GM12872 (cell line): ENCODE results near the gene KRTAP4-8.
"Not testable (repeated sequence)": the region's sequence is repeated elsewhere in the genome, so short reads cannot be mapped to it uniquely, and the experiment has no call there.

Experiments
- TF ChIP-seq, protein P1 (sequence below): IDR thresholded peaks from 3 replicates; pipeline ENCODE4 v1.5.1; 2011; ENCODE audit warnings: low read depth, mild to moderate bottlenecking, low read length, moderate library complexity; ENCODE audit not compliant: insufficient read depth

The KRTAP4-8 gene

DNA sequence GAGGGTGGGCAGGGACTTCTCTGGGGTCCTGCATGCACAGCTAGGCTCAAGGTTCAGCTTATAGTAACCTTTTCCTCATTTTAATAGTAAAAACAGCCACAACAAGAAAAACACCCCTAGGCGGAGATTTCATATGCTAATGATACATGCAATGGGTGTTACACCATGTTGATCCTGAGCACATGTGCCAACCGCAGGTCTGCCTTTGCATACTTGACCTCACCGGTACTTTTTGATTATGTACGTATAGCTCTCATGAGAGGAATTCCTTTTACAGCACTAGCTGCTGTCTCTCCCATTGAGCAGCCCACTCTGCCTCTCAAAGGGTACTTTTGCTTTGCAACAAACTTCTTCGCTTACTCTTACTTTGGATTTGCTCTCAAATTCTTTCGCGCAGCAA lies 1.9 kb downstream of the KRTAP4-8 start:
- TF ChIP-seq, protein P1, sequence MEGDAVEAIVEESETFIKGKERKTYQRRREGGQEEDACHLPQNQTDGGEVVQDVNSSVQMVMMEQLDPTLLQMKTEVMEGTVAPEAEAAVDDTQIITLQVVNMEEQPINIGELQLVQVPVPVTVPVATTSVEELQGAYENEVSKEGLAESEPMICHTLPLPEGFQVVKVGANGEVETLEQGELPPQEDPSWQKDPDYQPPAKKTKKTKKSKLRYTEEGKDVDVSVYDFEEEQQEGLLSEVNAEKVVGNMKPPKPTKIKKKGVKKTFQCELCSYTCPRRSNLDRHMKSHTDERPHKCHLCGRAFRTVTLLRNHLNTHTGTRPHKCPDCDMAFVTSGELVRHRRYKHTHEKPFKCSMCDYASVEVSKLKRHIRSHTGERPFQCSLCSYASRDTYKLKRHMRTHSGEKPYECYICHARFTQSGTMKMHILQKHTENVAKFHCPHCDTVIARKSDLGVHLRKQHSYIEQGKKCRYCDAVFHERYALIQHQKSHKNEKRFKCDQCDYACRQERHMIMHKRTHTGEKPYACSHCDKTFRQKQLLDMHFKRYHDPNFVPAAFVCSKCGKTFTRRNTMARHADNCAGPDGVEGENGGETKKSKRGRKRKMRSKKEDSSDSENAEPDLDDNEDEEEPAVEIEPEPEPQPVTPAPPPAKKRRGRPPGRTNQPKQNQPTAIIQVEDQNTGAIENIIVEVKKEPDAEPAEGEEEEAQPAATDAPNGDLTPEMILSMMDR = no peak

DNA sequence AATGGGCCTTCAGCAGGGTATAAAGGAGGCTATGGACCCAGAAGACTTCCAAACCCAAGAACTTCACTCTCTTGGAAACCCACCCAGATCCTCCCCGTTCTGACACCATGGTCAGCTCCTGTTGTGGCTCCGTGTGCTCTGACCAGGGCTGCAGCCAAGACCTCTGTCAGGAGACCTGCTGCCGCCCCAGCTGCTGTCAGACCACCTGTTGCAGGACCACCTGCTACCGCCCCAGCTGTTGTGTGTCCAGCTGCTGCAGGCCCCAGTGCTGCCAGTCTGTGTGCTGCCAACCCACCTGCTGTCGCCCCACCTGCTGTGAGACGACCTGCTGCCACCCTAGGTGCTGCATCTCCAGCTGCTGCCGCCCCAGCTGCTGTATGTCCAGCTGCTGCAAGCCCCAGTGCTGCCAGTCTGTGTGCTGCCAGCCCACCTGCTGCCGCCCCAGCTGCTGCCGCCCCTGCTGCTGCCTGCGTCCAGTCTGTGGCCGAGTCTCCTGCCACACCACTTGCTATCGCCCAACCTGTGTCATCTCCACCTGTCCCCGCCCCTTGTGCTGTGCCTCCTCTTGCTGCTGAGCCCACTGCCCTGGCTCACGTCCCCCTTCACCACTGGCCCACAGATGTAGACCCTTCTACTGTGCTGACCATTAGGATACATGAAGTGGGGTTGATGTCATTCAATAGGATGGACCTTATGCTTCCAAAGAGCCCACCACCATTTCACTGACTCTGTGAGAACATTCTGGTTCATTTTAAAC lies 13.7 kb downstream of the KRTAP4-8 start, which contains the start of gene KRTAP4-7:
TSS of gene KRTAP4-7 (plus strand) at position 51 of the 757 bp plus-strand sequence. CDS start at position 108, 57 bp downstream.
- TF ChIP-seq, protein P1 = not testable (repeated sequence)

DNA sequence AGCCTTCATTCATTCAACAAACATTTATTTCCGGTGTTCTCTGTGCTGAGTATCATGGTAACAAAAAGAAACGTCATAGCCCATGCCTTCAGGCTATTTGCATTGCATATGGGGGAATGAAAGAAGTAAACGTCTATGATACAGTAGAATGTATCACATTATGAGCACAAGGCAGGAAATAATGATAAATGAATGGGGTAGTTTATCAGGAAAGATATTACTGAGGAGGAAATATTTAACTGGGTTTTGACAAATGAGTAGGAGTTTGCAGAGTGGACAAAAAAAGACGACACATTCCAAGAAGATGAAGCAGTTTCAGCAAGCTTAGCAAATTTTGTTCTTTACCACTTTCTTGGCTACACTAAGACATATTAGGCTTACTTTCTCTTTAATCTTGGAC lies 15.3 kb downstream of the KRTAP4-8 start:
- TF ChIP-seq, protein P1 = no peak

DNA sequence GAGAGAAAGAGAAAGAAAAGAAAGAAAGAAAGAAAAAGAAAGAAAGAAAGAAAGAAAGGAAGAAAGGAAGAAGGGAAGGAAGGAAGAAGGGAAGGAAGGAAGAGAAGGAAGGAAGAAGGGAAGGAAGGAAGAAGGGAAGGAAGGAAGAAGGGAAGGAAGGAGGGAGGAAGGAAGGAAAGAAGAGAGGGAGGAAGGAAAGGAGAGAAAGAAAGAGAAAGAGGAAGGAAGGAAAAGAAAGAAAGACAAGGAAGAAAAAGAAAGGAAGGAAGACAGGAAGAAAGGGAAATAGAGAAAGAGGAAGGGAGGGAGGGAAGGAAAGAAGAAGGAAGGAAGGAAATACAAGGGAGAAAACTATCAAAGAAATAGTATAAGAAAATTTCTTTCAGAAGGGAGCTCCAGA lies 21.2 kb downstream of the KRTAP4-8 start:
- TF ChIP-seq, protein P1 = no peak

DNA sequence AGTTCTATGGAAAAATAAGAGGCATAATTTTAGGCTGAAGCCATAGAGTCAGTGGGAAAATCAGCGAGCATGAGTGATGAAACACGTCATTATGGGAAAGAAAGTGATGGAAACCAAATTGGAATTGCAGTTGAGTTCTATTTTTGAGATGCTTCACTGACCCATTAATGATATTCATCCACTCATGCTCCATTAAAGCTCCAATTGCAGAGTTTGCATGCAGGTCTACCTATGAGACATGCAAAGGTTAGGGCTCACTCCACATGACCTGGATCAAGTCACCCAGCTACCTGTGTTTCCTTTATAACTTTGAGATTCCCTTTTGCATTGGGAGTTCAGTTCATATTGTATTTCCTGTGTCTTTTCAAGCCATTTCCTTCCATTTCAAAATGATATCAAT lies 24.3 kb downstream of the KRTAP4-8 start:
- TF ChIP-seq, protein P1 = no peak

DNA sequence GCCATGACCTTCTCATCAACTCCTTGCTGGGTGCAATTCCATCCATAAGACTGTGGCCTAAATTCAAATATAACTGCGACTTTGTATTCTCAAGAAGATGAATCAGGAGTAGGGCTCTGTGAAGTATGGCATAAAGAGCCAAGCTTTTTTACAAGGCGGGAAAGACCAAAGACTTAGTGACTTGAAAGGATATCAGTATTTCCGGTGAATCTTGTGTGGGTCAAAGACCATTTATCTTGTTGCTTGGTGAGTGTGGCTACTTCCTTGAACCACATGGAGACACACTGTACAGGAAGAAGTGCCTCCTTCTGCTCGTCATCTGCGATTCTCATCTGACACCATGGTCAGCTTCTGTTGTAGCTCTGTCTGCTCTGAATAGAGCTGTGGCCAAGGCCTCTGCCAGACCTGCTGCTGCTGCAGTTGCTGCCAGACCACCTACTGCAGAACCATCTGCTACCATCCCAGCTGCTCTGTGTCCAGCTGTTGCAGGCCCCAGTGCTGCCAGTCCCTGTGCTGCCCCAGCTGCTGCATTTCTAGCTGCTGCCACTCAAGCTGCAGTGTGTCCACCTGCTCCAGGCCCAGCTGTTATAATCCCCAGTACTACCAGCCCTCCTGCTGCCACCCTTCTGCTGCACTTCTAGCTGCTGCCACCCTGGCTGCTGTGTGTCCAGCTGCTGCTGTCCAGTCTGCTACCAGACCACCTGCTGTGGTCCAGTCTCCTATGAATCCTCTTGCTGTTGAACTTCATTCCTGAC lies 26.2 kb downstream of the KRTAP4-8 start:
- TF ChIP-seq, protein P1 = no peak

DNA sequence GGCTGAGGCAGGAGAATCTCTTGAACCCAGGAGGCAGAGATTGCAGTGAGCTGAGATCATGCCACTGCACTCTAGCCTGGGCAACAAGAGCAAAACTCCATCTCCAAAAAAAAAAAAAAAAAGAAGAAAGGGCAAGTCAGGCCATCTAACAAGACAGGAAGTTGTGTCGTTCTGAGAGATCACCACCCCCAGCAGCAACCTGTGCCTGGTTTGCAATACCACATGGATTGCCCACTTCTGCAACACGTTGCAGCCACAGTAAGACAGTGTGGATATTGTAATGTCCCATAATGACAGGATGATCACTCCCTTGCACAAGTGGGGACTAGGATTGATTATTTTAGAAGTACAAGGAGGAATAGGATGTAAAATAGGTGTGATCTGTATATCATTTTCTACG lies 28.9 kb downstream of the KRTAP4-8 start:
- TF ChIP-seq, protein P1 = no peak
